HG03045 (cell line): ENCODE results near the gene PKD1L1.

Experiments used
- ATAC-seq: cut with Tn5 transposase; IDR thresholded peaks from one replicate; pipeline ENCODE4 v1.9.1; 2021; ENCODE audit warnings: mild to moderate bottlenecking, moderate library complexity; ENCODE audit not compliant: unreplicated experiment

The PKD1L1 gene

DNA sequence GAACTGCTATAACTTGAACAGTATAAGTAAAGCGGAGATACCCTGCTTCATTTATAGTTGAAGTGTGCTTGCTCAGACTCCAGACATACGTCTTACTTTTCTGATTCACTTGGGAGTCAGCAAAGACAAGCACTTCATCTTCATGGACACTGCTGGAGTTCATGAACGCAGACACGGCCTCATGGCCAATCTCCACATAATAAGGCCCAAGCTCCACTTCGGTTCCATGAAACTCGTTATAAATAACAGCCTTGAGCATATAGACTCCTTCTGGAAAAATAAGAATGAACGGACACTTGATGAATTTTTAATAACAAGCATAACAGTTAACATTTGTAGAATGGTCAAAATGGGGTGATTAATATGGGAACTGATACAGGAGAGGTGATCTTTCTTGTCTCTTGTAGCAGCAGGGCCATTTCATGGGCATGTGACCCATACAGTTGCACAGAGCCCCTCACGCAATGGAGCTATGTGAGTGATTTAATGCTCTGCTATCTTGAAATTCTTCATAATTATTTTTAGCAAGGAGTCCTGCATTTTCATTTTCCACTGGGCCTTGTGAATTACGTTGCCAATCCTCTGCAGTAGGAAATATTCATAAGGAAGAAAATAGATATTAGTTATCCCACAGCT is 40.2 kb downstream of the PKD1L1 start:
- no peak for ATAC-seq

DNA sequence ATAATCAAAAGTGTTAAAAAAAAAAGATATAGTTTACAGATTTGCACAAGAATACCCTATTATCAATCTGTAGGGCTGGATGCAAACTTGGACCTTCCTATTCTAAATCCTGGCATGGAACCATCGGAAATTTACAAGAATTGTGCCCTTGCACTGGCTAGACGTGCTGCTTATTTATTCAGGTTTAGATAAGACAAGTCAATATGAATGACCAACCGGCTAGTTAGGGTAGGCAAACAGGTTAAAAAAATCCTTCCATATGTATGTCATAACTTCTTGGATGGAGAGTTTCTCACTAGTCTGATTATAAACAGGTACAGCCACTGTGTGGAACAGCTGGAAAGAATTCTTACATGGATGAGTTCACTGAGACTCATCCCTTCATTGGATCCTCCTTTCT is 41.4 kb downstream of the PKD1L1 start:
- no peak for ATAC-seq

DNA sequence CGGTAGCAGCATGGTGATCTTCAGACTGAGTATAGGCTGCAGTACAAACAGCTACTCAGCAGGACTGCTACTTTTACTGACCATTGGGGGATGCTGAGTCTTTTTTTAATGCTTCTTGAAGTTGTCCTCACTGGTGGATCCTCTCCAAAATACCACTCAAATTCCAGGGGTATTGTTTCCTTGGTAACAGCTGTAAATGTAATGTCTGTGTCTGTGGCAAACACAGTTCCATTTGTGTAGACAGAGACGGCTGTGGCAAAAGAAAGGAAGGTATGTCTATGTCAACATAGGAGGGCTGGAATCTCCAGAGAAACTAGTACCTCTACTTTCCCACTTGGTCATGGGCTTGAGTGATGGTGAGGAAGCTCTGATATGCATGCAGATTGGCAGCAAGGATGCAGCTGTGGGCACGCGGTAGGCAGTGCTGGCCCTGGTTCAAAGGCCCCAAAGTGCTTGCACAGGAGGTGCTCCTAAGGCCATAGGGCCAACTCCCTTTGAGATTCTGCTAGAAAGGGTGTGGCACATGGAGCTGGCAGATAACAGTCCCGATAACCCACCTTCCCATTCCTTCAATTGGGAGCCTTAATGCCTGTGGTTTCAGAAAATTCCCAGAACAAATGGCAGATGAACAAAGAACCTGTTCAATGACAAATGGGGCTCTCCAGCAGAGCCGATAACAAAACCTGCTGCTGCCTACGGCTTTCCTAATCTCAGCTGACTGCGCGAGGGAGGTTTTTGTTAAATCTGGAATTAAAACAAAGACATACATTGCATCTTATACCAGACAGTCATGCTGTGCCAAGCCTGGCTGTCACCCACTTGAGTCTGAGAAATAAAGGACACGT is 43.0 kb downstream of the PKD1L1 start:
- ATAC-seq = no peak

DNA sequence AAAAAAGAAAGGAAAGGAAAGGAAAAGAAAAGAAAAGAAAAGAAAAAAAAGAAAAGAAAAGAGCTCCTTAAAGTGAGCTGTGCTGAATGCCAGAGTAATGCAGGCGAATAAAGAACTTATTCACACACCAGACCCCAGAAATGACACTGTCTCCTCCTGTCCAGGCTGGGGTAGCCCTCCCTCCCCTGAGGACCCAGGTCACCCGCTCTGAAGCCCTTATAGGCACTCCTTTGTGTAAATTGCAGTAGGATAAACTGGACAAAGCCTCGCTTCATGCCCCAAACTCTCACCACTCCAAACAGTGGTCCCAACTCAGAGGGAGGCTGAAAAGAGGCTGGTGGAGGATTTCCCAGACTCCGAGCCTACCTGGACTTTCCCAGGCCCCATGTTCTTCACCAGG is 46.3 kb downstream of the PKD1L1 start:
- ATAC-seq = no peak

DNA sequence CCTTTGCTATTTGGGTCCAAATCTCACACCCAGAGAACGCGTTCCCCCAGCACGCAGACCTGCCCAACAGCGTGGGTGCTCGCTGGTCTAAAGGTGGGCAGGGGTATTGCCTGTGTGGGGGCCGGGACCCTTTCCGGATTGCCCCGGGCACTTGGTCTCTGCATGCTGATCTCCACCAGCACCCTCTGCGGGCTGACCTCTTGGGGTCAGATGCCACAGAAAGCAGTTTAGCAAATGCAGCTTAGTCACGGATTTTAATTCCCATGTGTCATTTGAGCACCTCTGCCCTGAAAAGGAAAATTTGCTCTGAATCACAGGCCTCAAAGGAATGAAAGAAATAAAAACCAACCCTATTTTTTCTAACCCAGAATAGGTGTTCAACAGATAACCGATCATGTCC is 46.7 kb downstream of the PKD1L1 start:
- no peak for ATAC-seq

DNA sequence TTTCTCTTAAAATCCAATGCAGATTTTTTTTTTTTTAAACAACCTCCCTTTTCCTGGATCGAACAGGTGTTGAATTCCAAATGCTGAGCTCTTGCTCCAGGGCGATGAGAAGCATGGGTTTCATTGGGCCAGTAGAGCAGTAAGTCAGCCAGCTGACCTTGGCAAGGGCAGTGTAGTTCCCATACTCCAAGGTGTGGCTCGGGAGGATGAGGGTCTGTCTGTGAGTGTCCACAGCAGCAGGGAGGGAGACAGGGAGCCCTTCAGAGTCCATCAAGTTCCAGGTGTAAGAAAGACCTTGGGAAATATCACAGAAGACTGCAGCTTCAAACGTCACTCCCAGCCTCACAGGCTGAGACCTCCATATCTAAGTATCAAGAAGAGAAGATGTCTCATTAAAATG is 50.4 kb downstream of the PKD1L1 start:
- no peak for ATAC-seq

DNA sequence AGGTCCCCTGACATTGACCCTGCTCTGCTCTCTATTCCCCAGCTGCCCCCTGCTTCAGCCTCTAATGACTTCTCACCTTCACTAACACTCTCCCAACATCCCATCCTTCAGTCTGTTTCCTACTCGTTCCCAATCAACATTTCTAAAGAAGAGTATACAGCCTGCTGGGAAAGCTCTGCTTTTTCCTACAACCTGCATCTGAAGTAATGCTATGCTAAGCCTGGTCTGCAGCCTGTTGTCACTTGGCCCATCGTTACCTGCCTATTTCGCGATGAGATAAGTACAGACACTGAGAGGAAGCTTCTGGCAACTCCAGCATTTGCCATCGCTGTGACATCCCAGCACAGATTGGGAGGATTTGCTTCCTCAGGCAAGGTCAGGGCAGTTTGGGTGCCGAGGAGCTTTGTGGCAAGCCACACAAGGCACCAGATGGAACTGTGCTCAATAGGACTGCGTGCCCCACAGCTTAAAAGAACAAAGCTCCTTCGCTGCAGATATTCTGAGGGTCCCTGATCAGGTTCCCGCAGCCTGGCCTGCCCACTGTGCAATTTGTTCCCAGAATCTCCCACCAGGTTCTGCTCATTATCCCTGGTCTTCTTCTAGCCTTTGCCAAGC is 51.4 kb downstream of the PKD1L1 start:
- ATAC-seq = no peak

DNA sequence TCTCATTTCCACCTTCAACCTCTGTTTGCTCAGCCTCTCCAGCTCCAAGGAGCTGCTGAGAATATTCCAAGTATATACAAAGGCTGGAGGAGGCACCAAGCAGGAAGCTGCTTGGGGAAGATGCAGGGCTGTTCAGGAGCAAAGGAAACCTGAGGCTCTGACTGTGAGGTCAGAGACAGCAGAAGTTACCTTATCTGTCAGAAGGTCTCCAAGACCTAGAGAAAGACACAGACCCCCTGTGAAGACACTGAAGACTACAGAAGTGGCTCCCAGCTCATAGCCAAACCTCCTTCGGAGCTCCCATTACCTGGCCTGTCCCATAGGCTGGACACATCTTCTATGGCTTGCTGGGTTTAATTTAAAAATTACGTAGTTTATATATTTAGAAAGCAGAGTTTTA is 53.2 kb downstream of the PKD1L1 start:
- no peak for ATAC-seq

DNA sequence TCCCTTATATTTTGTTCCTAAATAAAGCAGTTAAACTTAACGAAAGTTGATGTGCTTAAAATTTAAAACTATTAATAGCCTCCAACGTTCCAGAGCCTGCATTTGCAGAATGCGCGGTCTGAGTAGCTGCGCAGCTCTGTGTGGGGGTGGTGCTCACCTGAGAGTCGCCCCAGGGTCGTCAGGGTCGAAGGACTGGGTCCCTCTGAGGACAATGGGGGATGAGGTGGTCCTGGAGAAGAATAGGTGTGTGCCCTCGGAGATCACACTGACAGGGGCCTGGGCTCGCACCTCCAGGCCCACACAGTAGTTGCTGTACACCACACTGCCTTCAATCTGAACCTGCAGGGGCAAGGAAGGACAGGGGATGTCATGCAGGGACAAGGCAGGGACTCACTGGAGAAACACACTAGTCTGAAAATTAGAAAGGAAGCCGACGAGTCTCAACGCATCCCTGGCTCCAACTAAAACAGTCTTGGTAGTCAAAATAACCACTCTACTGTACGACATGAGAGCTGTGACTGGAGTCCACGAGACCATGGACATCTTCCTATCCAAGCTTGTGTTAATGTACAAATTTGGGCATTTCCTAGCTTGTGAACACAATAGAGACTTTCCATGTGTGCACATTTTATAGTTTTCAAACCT is 54.4 kb downstream of the PKD1L1 start:
- ATAC-seq = no peak

DNA sequence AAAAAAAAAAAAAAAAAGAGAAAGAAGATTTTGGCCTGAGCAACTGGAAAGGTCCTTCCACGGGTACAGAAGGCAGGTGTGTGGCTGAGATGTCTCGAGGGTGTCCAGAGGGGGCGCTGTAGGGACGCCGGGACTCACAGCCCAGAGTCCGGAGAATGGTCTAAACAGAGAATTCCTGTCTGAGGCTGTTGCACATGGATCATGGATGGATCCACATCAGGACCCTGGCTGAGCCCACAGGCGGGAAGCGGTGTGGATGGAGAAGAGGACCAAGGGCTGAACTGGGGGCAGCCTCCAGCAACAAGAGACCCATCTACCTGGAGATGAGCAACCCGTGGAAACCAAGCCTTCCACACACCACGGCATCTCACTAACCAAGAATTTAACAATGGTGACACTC is 55.0 kb downstream of the PKD1L1 start:
- no peak for ATAC-seq

DNA sequence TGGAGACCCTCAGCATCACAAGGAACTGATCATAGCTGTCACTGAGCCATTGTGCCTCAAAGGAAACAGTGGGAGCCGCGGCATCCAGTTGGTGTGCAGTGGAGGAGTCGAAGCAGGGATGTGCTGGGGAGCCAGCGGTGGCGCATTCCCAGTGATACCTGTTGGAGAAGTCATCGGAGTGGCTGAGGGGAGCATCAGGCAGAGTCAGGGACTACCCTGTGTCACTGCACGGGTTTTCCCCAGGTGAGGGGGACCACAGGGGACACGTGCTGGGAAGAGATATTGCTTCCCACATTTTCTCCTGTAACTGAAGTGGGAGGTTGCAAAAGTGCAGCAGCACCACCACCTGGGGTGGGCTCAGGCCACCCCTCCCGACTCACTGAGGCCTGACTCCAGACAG is 57.7 kb downstream of the PKD1L1 start:
- no peak for ATAC-seq

DNA sequence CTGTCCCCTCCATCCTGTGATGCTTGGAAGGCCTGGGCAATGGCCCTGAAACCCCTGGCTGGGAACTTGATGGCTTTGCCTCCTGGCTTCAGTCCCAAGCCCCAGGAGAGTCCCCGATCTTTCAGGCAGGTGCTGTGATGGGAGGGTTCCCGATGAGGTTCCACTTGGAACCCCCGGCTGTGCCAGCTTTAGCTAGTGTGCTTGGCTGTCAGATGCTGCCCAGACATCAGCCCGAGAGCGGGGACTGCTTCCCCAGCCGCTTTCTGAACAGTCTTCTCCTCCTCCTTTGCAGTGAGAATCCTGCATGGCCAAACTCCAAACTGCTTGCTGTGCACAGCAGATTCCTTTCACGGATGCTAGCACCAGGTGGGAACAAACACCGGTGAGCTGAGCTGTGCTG is 58.1 kb downstream of the PKD1L1 start:
- no peak for ATAC-seq

DNA sequence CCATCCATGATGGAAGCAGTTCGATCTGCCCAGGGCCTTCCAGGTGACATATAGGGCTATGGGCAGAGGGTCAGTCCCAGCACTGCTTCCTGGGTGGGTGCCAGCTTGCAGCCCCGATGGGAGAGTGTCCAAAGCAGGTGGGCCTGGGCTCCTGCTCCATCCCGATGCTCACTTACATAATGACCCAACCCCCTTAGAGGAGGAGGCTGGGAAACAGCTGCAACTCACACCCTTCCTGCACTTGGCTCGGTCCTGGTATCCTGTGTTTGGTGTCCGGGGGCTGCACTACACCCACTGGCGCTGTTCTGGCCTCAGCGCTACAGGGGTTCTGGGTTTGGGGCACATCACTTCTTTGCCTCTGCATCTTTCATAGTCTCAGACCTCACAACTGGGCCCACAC is 58.5 kb downstream of the PKD1L1 start:
- ATAC-seq = no peak

DNA sequence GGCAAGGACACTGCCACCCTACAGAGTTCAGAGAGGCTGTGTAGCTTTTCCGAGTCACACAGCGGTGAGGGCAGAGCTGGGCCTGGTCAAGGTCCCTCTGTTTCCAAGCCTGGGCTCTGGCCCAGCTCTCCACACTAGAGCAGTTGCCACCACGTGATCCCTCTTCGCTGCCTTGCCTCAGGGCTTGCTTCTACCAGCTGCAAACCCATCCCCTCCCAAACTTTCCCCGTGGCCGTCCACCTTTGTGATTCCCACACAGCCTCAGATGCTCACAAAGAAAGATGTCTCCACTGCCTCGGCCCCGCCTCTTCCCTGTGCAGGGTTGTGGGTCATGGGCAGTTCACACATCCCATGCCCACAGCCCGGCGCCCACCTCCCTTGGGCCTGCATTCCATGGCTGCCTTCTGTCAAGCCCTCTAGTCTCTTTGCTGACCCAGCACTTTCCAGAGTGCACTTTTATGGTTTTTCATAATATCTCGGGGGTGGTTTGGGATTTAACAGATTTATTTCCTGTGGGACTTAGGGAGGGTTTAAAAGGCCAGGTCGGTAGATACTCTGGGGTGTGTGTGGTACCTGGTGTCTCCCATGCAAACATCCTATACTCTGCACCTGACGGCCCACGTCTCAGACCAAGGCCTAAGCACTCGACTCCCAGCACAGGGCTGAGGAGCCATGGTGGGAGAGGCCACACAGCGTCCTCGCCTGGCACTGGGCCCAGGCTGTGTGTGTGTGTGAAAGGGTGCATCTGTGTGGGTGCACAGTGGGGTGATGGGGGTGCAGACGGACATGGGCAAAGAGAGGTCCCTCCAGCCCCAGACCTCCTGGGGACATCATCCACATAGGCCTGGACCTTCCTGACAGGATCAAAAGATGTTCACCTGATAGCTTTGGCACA is 59.6 kb downstream of the PKD1L1 start:
- ATAC-seq = no peak

DNA sequence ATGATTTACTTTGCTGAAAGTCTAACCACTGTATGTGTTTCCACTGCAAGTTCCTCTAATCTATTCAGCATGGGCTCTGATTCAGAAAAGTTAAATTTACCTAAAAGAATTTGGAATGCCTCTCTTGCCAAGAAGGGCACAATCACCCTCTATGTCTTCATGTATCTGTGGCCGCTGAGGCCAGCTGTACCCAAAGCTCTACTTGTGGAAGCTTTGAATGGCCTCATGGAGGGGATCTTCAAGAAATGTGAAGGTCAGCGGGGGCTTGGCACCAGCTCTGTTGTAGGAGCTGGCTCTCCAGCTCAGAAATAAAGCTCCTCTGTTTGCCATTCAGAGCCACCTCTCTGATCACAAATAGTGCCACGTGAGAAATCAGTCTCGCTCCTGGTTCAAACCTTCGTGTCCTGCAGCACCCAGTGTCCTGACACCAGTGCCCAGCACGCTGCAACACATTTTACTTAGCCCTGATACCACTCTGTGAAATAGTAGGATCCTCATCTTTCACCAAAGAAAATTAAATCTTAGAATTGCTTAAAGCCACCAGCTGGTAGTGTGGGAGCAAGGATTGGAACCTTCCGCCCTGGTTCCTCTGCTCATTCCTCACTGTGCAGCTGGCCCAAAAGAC is 61.1 kb downstream of the PKD1L1 start:
- ATAC-seq = no peak

DNA sequence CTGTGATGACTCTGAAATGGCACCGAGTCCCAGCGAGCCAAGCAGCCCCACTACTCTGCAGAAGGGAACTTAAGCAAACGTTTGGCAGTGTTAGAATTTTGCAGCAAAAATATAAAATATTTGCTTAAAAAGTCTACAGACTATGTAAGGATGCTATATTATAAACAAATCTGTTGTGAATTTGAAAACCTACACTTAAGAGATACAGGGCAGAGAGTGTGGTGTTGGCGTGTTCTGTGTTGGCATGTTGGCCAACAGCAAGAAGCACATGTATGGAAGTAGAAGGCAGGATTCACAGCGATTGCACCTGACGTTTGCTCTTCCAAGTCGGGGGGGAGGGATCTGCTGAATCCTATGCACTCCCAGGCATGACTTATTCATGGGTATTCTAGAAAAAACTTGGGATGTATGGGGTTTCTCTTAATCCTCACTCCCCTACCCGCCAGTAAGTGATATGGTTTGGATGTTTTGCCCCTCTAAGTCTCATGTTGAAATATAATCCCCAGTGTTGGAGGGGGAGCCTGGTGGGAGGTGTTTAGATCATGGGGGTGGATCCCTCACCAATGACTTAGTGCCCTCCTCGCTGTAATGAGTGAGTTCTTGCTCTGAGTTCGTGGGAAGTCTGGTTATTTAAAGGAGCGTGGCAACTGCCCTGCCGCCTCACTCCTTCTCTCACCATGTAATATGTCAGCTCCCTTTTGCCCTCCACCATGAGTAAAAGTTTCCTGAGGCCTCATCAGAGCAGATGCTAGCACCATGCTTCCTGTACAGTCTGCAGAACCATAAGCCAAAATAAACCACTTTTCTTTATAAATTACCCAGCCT is 62.1 kb downstream of the PKD1L1 start:
- no peak for ATAC-seq

DNA sequence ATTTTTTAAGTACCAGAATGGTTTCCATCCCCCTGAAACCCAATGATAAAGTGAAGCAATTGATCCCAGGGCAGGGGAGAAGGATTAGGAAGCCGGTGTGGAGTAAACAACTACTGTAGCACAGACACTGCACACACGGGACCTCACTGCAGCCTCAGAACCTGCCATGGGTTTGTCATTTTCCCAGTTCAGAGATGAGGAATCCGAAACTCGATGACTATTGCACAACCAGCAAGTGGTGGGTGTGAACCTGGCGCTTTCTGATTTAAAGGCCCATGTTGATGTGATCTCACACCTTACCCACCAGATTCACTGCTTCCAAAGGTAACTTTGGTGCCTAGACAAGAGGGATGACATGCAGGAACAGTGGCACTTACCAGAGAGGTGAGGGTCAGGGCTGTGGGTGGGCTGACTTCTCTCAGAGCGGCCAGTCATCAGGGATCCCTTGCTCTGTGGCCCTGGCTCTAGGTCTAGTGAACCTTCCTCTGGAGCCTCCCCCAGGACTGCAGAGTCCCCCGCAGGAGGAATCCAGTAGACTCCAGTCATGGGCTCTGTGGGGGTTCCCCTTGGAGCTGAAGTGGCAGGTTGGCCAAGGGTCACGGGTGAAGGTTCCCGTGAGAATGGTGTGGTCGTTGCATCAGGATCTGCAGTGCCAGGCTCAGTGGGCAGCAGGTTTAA is 62.8 kb downstream of the PKD1L1 start:
- no peak for ATAC-seq

DNA sequence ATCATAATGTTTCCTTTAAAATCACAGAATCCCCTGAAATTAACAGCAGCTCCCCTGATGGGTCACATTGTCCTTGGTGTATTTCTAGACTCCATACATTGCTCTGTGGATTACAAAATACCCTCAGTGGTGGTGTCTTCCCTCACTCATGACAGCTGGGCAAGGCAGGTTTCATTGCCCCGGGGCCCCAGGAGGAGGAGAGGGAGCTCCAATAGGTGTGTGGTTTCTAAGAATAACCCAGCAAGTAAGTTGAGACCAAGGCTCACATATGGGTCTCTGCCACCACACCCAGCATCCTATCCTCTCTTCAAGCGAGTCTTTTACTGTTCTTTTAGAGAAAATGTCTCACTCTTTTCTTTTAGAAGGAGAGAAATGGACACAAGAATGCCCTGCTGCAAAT is 63.6 kb downstream of the PKD1L1 start:
- ATAC-seq = no peak

DNA sequence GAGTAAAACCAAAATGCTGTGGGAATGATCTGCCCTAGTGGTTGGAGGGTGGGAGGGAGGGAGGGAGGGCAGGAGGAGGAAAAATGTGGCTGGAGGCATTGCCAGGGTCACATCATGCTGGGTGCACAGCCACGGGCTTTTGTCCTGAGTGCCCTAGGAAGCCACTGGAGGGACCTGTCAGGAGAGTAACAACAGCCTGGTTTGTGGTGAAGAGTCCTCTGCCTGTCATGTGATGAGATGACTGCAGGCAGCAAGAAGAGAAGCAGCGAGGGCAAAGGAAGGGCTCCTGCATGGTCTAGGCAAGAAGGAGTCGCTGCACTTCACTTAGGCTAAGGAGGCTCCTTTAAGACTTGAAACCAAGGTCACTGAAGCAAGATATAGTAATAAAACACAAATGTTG is 65.6 kb downstream of the PKD1L1 start:
- ATAC-seq = no peak
